Stimulated activated CD8-positive, alpha-beta memory T cell treated with anti-CD3 and anti-CD28 coated beads, Interleukin-4, amount 100 ng/mL, for 1 hour (primary cell): ENCODE data around the gene UGT2B11.
"Not testable (repeated sequence)": the region's sequence is repeated elsewhere in the genome, so short reads cannot be mapped to it uniquely, and the experiment has no call there.

Experiments used
- DNase-seq, 2 donors: peaks; one replicate each; pipeline ENCODE4 v3.0.0-alpha.2; 2020; ENCODE audit warnings: low read depth in 2 of 2, low spot score in 1 of 2

The UGT2B11 gene

GRCh38 chr4:69170233-69171134, 44.1 kb downstream of the UGT2B11 start:
- DNase-seq = not testable (repeated sequence)

GRCh38 chr4:69169171-69169570, 45.4 kb downstream of the UGT2B11 start:
- not testable (repeated sequence) for DNase-seq

GRCh38 chr4:69167300-69167699, 47.2 kb downstream of the UGT2B11 start:
- DNase-seq = no peak

- DNase-seq = not testable (repeated sequence)
Observed at GRCh38 chr4:69166376-69166775, 48.2 kb downstream of the UGT2B11 start.

- DNase-seq = not testable (repeated sequence)
Observed at GRCh38 chr4:69165707-69166106, 48.8 kb downstream of the UGT2B11 start.

- no peak for DNase-seq
Observed at GRCh38 chr4:69156913-69157312, 57.6 kb downstream of the UGT2B11 start.

GRCh38 chr4:69154021-69154420, 60.5 kb downstream of the UGT2B11 start:
- no peak for DNase-seq
